GM04503 (cell line): ENCODE data around the gene PABPC3.

Source experiments
- DNase-seq: peaks from one replicate; pipeline ENCODE4 v3.0.0-alpha.2; 2012; ENCODE audit warnings: low read depth

PABPC3 gene

DNA sequence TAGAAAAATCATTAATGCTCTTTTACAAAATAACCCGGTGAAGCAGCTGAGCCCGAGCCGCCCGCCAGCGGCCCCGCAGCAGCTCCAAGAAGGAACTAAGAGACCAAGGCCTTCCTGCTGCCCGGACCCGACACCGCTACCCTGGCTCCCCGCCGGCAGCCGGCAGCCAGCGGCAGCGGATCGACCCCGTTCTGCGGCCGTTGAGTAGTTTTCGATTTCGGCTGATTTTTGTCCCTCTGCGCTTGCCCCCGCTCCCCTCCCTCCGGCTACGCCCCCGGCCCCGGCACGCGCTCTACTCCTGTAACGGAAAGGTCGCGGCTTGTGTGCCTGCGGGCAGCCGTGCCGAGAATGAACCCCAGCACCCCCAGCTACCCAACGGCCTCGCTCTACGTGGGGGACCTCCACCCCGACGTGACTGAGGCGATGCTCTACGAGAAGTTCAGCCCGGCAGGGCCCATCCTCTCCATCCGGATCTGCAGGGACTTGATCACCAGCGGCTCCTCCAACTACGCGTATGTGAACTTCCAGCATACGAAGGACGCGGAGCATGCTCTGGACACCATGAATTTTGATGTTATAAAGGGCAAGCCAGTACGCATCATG lies at the start of gene PABPC3:
Gene PABPC3, plus strand, starts transcription at position 286 of the 603 bp plus-strand sequence. Its CDS starts 63 bp downstream, at position 349.
- no peak for DNase-seq

DNA sequence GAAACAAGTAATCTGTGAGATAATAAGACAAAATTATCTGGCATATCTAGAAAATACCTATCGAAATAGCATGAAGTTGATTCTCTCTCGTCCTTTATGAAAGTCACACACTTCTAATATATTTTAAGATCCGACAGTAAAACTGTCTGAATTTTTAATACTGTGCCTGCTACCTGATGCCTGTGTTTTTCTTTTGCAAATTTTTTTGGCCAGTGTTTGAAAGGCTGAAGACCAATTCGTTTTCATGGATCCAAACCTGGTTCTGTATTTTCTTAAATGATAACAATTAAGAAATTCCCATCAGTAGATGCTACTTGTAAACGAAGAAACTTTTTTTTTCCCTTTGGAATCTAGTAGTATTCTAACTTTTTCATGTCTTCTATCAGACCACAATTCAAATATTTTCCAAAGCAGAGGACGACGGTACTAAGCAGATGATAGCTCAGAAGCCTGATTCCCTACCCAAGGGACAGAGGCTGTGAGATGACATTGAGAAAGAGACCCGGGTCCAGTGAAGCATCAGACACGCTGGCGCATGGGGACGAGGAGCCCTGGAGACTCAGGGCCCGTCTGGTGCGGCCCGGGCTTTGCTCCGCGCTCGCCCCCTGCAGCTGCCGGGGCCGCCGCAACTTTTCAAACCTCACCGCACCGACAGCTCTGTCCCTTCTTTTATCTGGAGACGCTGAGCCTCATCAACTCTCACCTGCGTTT lies 49.5 kb upstream of the PABPC3 start:
- DNase-seq = no peak

DNA sequence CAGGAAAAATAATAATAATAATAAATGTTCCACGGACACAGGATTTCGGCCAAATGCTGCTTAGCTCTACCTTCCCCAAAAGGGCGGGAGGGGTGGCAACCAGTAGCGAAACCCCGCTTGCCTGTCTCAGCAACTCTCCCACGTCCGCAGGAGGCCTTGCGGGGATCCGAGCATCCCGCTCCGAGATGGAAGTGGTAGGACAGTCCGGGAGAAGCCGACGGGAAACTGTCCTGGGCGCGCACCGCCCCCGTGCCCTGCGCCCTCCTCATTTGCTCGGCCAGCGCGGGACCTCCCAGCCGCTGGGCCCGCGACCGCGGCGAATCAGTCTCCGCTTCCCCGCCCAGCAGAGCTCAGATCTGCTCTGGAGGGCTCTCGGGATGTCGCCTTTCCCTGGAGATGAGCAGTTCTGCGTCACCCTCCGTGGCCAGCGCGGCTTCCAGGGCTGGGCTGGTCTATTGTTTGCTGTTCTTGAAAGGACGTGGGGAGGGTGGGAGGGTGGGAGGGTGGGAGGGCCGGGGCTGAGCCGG lies 48.9 kb upstream of the PABPC3 start:
- no peak for DNase-seq

DNA sequence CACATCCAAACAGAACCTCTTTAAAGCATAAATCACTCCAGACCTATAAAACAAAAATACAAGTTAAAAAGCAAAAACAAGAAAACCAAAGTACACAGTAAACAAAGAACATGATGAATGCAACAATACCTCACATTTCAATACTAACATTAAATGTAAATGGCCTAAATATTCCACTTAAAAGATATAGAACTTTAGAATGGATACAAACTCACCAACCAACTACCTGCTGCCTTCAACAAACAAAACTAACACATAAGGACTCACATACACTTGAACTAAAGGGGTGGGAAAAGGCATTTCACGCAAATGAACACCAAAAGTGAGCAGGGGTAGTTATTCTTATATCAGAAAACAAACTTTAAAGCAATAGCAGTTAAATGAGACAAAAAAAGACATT lies 44.9 kb upstream of the PABPC3 start:
- DNase-seq = no peak

DNA sequence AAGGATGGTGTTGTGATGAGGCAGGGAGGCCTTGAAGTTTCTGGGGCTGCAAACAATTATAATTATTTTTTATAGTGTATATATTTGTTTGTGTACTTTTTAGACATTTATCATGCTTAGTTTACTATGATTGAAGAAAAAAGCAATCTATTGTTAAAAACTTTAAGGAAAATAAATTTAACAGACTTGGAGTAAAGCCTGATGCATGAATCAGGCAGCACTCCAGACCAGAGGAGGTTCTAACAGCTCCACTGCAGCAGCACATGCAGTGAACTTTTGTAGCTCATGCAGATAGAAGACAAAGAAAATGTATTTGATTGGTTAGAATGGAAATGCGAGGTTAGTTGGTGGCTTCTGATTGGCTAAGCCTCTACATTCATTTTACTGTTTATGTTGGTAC lies 36.8 kb upstream of the PABPC3 start:
- DNase-seq = no peak

DNA sequence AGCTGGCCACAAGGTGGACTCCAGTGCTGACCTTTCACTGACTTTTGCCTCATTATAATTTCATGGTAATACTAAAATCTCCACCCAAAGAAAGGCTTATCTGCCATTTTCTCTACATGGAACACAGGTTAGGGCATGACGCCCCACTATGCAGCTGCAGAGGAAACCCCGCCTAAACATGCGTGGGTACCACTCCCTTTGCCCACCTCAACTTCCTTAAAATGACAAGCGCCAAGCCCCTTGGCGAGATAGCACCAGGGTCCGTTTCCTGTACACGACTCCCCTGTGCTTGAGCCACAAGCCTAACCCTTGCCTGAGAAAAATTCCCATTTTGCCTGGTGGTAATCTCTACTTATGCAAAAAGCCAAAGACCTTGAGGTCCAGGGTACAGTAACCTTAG lies 36.0 kb upstream of the PABPC3 start:
- no peak for DNase-seq

DNA sequence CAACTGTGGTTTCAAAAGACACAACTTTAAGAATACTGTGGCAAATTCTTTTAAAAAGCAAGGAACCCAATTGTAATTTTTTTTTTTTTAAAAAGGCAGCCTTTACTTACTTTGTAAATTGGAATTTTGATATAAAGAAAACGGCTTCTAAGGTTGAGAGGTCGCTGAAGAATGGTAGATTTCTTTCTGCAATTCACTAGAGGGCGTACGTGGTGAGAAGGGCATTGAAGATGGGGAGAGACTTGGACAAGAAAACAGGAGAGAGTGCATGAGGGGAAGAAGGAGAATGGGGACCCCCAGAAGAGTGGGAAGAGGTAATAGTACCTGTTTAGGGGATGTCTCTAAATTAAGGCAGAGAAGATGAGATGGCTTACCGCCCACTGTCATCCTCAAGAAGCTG lies 33.5 kb upstream of the PABPC3 start:
- no peak for DNase-seq

DNA sequence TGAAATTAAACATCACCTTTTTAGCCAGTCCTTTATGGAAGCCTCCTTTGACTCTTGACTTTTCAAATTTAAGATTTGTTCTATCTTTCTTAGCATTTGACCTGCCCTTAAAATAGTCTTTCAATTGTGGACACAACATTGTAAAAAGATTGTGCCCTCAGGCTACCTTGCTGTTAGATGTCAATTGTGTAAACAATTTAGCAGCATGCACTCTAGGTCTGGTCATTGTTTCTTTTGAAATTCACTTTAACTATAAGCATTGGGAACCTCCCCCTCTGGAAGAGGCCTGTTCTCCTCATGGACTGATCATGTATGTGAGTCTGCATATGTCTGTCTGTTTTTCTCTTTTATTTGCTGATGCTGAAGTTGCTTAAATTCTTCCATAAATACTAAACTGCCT lies 31.5 kb upstream of the PABPC3 start:
- no peak for DNase-seq

DNA sequence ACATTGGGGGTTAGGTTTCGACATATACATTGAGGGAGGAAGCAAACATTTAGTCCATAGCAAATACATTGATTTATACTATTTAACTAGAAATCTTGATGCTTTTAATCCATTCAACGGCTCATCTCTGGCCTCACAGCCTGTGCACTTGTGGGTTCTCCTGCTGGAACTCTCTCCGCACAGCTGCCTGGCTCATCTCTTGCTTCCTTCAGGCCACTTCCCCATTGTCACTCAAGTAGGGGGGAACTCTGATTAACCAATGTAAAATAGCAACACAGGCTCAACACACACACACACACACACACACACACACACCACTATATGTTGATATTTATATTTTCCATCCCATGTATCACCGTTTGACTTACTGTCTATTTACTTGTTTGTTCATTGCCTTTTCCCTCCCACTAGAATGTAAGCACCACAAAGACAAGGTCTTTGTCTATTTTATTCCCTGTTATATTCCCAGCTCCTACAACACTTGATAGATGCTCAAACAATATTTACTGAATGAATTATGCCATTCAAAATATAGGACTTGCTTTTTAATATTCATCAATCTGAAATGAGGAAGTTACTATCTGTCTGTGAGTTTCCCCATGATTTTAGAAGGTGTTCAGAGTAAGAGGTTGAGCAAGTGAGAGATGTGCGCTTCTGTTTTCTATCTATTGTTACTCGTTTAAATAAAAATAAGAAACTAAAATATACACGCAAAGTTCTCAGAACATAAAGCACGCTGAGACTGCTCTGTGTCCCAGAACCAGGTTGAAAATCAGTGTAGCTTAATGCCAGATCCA lies 29.8 kb upstream of the PABPC3 start:
- DNase-seq = no peak

DNA sequence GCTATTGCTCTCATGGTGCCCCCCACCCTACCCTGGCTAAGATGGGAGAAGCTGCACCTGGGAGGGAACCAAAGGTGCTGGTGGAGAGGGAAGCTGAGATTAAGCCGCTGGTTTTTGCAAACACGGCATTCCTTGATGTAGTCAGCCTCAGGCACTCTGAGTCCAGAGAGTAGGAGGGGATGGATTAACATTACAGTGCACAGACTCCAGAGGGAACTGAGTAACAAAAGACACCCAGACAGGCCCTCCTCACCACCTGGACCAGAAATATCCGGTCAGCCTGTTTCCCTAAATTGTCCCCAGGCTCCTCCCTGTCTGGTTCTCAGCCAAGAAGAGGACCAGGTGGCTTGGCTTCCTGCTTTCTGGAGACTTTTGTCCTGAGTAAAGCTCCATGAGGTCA lies 28.9 kb upstream of the PABPC3 start:
- DNase-seq = no peak

DNA sequence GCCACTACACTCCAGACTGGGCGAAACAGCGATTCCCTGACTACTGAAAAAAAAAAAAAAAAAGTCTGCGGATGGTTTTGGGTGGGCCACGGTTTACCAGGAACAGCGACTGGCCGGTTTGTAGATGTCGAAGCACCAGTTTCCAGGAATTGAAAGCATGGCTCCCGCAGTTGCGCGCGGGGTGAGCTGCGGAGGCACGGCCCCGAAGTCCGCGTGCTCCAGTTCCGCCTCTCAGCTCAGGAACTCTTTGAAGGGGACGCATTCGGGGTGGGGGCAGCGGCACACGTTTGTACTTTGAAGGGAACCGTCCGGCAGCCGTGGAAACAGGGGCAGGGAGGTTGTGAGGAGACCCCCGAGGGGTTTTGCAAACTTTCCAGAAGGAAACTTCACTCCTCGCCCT lies 27.1 kb upstream of the PABPC3 start:
- no peak for DNase-seq

DNA sequence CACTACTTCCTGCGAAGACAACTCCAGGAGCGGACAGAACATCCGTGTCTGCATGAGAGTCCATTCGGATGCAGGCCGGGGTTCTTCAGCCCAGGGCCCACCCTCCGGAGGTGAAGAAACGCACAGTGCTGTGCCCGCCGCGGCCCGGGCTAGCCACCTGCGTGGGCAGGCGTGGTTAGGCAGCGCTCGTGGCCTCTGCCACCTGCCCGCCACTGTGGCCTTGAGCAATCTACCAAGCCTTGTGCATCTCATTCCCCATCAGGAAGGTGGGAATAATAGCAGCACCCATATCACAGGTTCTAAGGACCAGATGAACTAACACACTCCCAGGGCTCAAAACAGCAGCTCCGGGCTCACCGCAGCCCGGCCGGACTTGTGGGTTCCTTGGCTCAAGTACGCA lies 26.7 kb upstream of the PABPC3 start:
- DNase-seq = no peak

DNA sequence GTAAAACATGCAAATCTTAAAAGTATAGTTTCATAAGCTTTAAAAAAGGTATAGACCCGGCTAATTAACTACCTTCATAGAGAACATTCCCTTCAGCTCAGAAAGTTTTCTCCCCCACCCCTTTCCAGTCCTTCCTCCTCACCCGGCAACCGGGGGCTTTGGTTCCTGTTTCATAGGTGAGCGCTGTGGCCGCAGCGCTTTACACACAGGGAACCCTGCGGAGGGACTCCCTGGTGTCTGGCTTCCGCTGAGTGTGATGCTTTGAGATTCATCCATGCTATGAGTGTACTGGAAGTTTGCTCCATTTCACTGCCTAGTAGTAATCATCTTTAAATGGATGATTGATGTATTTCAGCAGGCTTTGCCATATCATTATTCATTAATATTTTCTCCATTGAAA lies 26.0 kb upstream of the PABPC3 start:
- DNase-seq = no peak

DNA sequence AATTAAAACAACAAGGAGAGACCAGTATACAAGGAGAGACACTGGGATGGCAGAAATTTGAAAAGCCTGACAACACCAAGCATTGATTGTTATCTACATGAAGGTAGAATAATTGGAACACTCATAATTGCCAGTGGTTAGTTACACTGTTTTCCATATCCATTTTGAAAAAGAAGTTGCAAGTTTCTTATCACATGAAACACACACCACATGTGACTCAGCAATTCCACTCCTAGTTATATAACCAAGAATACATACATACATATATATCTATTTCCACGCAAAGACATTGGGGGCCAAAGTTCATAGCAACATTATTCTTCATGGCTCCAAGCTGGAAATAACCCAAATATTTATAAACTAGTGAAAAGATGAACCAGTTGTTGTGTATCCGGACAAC lies 15.2 kb upstream of the PABPC3 start:
- DNase-seq = no peak

DNA sequence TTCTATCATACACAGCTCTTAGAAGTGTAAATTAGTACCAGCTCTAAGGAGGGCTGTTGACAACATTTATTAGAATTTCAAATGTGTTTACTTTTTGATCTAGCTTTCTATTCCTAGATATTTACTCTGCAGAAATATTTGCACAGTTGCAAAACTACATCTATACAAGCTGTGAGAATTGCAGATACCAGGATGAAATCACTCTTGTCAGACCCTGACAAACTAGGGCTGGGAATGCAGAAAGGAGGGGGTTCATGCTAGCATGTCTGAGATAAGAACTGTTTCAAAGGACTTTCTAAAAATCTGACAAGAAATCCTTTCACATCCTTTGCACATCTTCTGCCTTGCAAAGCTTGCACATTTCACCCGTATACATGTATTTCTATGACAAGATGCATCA lies 11.8 kb upstream of the PABPC3 start:
- DNase-seq = no peak

DNA sequence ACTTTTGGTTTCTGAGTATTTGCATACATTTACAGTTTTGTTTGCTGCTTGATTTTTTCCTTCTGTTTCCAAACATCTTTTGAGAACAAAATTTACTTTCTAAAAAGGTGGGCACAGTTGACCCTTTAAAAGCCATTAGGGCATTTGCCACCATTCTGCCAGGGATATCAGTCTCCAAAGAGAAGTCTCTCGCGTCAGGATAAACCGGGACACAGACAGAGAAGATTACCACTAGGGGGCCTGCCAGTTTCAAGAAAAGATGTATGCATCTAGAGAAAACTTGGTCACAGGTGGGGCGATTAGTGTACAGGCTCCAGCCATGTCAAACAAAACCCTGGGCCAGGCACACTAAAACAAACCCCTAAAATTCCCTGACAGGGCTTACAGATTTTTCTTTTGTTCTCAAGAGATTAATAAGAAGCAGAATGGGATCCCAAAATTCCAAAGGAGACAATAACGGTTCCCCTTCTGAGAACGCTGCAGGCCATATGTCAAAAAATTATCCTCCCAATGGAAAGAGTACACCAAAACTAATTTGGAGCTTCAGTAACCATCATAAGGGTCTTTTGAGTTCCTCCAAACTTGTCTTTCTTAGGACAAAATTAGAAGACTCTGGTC lies 10.7 kb upstream of the PABPC3 start:
- no peak for DNase-seq

DNA sequence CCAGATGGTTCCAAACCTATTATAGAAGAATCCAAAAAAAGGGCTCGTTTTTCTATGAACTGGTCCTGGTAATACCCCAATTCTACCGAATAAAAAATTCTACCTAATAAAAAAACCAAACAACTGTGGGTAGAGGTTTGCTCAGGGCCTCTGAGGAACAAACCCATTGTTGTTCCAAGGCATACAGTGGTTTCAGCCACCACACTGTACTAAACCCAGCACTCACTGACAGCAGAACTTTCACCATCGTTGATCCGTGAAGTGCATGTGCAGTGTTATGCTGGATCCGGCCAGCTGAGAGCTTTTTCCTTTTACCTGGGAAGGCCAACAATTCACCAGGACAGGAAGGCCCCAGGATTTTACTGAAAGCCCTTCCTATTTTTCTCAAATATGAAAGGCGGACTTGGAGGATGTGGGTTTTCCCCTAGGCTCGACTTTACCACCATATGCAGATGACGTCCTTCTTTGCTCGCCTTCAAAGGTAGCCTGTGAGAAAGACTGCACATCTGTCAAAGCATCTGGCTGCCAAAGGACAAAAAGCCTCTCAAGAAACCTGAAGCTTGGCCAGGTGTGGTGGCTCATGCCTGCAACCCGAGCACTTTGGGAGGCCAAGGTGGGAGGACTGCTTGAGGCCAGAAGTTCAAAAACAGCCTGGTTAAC lies 7.2 kb upstream of the PABPC3 start:
- DNase-seq = no peak

DNA sequence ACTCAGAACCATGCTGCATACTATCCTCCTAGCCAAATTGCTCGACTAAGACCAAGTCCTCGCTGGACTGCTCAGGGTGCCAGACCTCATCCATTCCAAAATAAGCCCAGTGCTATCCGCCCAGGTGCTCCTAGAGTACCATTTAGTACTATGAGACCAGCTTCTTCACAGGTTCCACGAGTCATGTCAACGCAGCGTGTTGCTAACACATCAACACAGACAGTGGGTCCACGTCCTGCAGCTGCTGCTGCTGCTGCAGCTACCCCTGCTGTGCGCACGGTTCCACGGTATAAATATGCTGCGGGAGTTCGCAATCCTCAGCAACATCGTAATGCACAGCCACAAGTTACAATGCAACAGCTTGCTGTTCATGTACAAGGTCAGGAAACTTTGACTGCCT lies 1.5 kb downstream of the PABPC3 start:
- DNase-seq = no peak

DNA sequence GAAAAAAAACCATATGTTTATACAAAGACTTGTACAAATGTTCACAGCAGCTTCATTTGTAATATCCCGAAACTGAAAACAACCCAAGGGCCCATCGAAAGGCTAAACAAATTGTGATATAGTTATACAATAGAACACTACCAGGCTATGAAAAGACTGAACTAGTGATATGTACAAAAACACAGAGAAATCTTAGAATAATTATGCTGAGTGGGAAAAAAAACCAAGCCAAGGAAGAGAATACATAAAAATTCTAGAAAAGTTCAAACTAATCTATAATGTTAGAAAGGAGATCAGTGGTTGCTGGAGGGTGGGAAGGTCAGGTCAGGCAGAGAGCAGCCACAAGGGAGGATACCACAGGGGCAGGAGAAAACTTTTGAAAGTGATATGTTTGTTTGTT lies 7.8 kb downstream of the PABPC3 start:
- no peak for DNase-seq

DNA sequence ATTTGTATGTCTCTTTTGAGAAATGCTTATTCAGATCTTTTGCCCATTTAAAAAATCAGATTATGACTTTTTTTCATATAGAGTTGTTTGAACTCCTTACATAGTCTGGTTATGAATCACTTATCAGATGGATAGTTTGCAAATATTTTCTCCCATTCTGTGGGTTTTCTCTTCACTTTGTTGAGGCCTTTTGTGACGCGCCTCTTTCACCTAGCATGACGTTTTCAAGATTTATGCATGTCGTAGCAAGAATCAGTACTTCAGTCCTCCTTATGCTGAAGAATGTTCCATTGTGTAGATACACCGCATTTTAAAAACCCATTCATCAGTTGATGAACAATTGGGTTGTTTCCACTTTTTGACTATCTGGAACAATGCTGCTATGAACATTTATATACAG lies 13.4 kb downstream of the PABPC3 start:
- DNase-seq = no peak

DNA sequence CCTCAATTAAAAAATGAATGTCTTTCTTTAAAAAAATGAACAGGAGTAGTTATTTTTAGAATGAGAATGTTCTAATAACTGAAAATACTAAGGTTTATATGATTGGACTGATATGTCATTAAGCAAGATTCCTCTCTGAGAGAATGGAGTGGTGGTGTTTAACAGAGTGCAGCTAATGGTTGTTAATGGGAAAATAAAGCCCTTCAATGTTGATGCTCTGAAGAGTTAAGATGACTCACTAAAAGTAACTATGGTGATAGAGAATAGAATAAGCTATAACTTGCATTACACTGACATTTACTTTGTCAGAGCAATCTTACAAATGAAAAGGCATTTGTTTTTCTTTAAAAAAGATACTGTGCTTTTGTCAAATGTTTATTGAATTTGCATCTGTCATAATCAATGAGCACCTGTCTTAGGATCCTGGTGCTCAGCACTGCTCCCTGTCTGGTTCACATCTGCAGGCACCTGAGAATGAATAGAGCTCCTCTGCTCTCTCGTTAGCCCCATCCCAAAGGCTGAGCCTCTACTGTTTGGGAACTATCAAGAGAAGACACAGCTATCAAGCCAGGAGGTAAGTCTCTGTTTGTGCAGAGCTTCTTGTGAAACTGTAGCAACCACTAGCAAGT lies 15.1 kb downstream of the PABPC3 start:
- DNase-seq = no peak

DNA sequence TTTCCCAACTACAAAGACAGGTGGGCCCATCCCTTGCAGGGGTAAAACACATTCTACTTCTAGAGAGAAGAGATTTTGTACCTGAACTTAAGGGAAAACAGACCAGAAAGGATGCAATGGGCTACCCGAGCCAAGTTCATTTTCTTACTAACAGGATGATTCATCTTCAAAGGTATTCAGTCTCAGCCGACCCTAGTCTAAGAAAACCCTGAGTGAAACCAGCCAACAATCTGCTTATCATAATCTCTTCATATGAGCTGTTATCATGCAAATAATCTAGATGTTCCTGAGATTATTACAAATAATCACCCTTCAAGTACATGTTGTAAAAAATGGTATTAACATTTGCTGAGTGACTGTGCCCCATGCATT lies 15.6 kb downstream of the PABPC3 start:
- no peak for DNase-seq
